CD14-positive monocyte (primary cell): ENCODE data around the gene MCRIP1. TPM values are rescaled to one million over a fixed set of nuclear protein-coding genes. Genes with fewer than 3 reads are reported as not detected.

Experiments
- DNase-seq, 3 donors: peaks; one replicate each; pipeline ENCODE4 v3.0.0-alpha.2; 2011 to 2022
- H2AFZ ChIP-seq: 2 replicates; pipeline ENCODE4 v1.6.0; 2012; ENCODE audit warnings: mild to moderate bottlenecking, low read depth, low read length, inconsistent platforms; ENCODE audit not compliant: insufficient read depth, poor library complexity, severe bottlenecking
- H3K27ac ChIP-seq, 2 donors: 1 replicate in 1 of 2; 2 replicates in 1 of 2; pipeline ENCODE4 v1.5.1; 2012 to 2013; ENCODE audit warnings: low read length in 2 of 2, control low read depth in 1 of 2, inconsistent platforms in 1 of 2, low read depth in 1 of 2, mild to moderate bottlenecking in 1 of 2
- H3K27me3 ChIP-seq, 2 donors: one replicate each; pipeline versions ENCODE4 v1.6.0 to v1.6.1; 2011 to 2013; ENCODE audit warnings: low read length in 2 of 2; ENCODE audit not compliant: control insufficient read depth in 2 of 2, insufficient read depth in 2 of 2
- H3K36me3 ChIP-seq, 2 donors: replicated peaks in 1 of 2; 1 replicate in 1 of 2; 2 replicates in 1 of 2; pipeline versions ENCODE4 v1.5.1 to v1.6.1; 2012 to 2013; ENCODE audit warnings: low read length in 2 of 2, control low read depth in 1 of 2, inconsistent platforms in 1 of 2, mild to moderate bottlenecking in 1 of 2; ENCODE audit not compliant: insufficient read depth in 2 of 2, control insufficient read depth in 1 of 2
- H3K4me1 ChIP-seq, 2 donors: 1 replicate in 1 of 2; 2 replicates in 1 of 2; pipeline versions ENCODE4 v1.5.1 to v1.6.1; 2012 to 2013; ENCODE audit warnings: low read length in 2 of 2, control low read depth in 1 of 2, inconsistent platforms in 1 of 2, mild to moderate bottlenecking in 1 of 2, moderate library complexity in 1 of 2; ENCODE audit not compliant: insufficient read depth in 2 of 2, control insufficient read depth in 1 of 2
- H3K4me2 ChIP-seq: replicated peaks from 2 replicates; pipeline ENCODE3; 2012; ENCODE audit warnings: low read length, moderate library complexity, mild to moderate bottlenecking; ENCODE audit not compliant: poor library complexity, severe bottlenecking; ENCODE audit errors: extremely low read depth
- H3K4me3 ChIP-seq, 3 experiments: fragments of 200-600 bp in 1 of 3; sonication (generic) in 1 of 3; replicated peaks in 1 of 3; 1 replicate in 2 of 3; 2 replicates in 1 of 3; pipeline ENCODE4 v1.5.1; 2011 to 2013; ENCODE audit warnings: low read length in 3 of 3, mild to moderate bottlenecking in 3 of 3, control low read depth in 2 of 3, low read depth in 2 of 3, inconsistent platforms in 1 of 3, moderate library complexity in 1 of 3
- H3K79me2 ChIP-seq: 2 replicates; pipeline ENCODE4 v1.6.0; 2012; ENCODE audit warnings: mild to moderate bottlenecking, control low read depth, inconsistent platforms, low read length, moderate library complexity; ENCODE audit not compliant: insufficient read depth
- H3K9ac ChIP-seq: 2 replicates; pipeline ENCODE4 v1.6.0; 2017; ENCODE audit warnings: low read length, mild to moderate bottlenecking; ENCODE audit not compliant: insufficient read depth, poor library complexity, severe bottlenecking
- H3K9me3 ChIP-seq, 2 donors: replicated peaks in 1 of 2; 1 replicate in 1 of 2; 2 replicates in 1 of 2; pipeline versions ENCODE4 v1.5.1 to v1.6.1; 2012 to 2013; ENCODE audit warnings: low read length in 2 of 2, control low read depth in 1 of 2; ENCODE audit not compliant: control insufficient read depth in 1 of 2, insufficient read depth in 1 of 2
- H4K20me1 ChIP-seq: 2 replicates; pipeline ENCODE4 v1.6.0; 2012; ENCODE audit warnings: mild to moderate bottlenecking, low read length, control low read depth, moderate library complexity; ENCODE audit not compliant: insufficient read depth
- H3K27ac Mint-ChIP-seq, 7 donors: one replicate each; pipeline ENCODE4 v1.8.0; 2020; ENCODE audit warnings: mild to moderate bottlenecking in 7 of 7, mixed read lengths in 7 of 7, moderate library complexity in 6 of 7, inconsistent platforms in 2 of 7
- H3K27me3 Mint-ChIP-seq, 3 donors: one replicate each; pipeline ENCODE4 v1.8.0; 2021 to 2022; ENCODE audit warnings: low read depth in 3 of 3, mild to moderate bottlenecking in 3 of 3, mixed read lengths in 3 of 3, moderate library complexity in 3 of 3, inconsistent platforms in 1 of 3
- H3K36me3 Mint-ChIP-seq, 2 donors: one replicate each; pipeline ENCODE4 v1.8.0; 2020; ENCODE audit warnings: mixed read lengths in 2 of 2, inconsistent platforms in 1 of 2, mild to moderate bottlenecking in 1 of 2
- H3K4me1 Mint-ChIP-seq: one replicate; pipeline ENCODE4 v1.8.0; 2020; ENCODE audit warnings: mild to moderate bottlenecking, mixed read lengths
- H3K4me3 Mint-ChIP-seq, 2 donors: one replicate each; pipeline ENCODE4 v1.8.0; 2020; ENCODE audit warnings: mild to moderate bottlenecking in 2 of 2, mixed read lengths in 2 of 2, moderate library complexity in 1 of 2
- H3K9me3 Mint-ChIP-seq, 7 donors: one replicate each; pipeline ENCODE4 v1.8.0; 2020 to 2022; ENCODE audit warnings: mixed read lengths in 7 of 7, mild to moderate bottlenecking in 6 of 7, moderate library complexity in 6 of 7, inconsistent platforms in 2 of 7
- CTCF ChIP-seq: fragments of 200-600 bp; IDR thresholded peaks from one replicate; pipeline ENCODE4 v1.8.0; 2022; ENCODE audit warnings: antibody characterized with exemption, mild to moderate bottlenecking
- WGBS: methylation state at CpG from one replicate; pipeline ENCODE4 v1.1.5; 2013; ENCODE audit warnings: missing lambda C conversion rate; ENCODE audit not compliant: insufficient coverage; 5-methylcytosine and 5-hydroxymethylcytosine counted together
- intact Hi-C, 2 donors: fragments of 100-400 bp; cut with micrococcal nuclease; formaldehyde crosslinking; loops; one replicate each; pipeline versions ENCODE4 v1.15.0 to v1.15.1; 2023
- polyA plus RNA-seq, 3 donors: library from polyadenylated mRNA; depleted of rRNA in 1 of 3; unstranded in 2 of 3; stranded (reverse) in 1 of 3; fragments of 300-500 nt in 2 of 3; fragments of >200 nt in 1 of 3; fragmentation: Illumina TruSeq in 2 of 3; gene quantifications; 1 replicate in 2 of 3; 2 replicates in 1 of 3; pipeline ENCODE4 v1.2.3, GENCODE V29; 2012 to 2021

The MCRIP1 gene
- polyA plus RNA-seq, 3 donors: 48.4 to 63.0 (median 48.5) TPM

- intact Hi-C loops: no loop called here
- H3K4me2 ChIP-seq: no peak overlapping the region
- Mint-ChIP-seq H3K36me3 (no peaks in the 10 kb centered on the region), H3K9me3 (peaks cover 0 to 12% (median 3%) of the 10 kb centered on the region in 7 donors), H3K4me3 (peak overlapping the region in 1 of 2 donors; percentile 11), H3K27me3 (peaks cover 53 to 90% (median 73%) of the 10 kb centered on the region in 3 donors), H3K27ac (no peak overlapping the region), H3K4me1 (no peaks in the 10 kb centered on the region)
- no peak for DNase-seq
- H2AFZ ChIP-seq: no peak overlapping the region
- no peaks in the 10 kb centered on the region for H4K20me1 ChIP-seq
- no peaks in the 10 kb centered on the region for H3K79me2 ChIP-seq
- no peak overlapping the region for H3K4me3 ChIP-seq
- TF ChIP-seq CTCF: no peak
- WGBS: 74% methylated on average over 5 of the region's 18 CpGs
- H3K9ac ChIP-seq: no peak overlapping the region
- peaks cover 15 to 71% of the 10 kb centered on the region in 2 donors for H3K27me3 ChIP-seq
- H3K9me3 ChIP-seq: peaks cover 4 to 11% of the 10 kb centered on the region in 2 donors
- H3K4me1 ChIP-seq: no peaks in the 10 kb centered on the region
- no peak overlapping the region for H3K27ac ChIP-seq
- H3K36me3 ChIP-seq: no peaks in the 10 kb centered on the region
Observed at GRCh38 chr17:81805707-81806460, 27.2 kb downstream of the MCRIP1 start.

- Mint-ChIP-seq H3K27ac (no peak overlapping the region), H3K9me3 (peaks cover 0 to 14% (median 8%) of the 10 kb centered on the region in 7 donors), H3K4me1 (no peaks in the 10 kb centered on the region), H3K27me3 (peaks cover 53 to 93% (median 76%) of the 10 kb centered on the region in 3 donors), H3K36me3 (no peaks in the 10 kb centered on the region), H3K4me3 (peak overlapping the region in 1 of 2 donors; percentile 73)
- H3K36me3 ChIP-seq: no peaks in the 10 kb centered on the region
- no peaks in the 10 kb centered on the region for H3K79me2 ChIP-seq
- H3K9ac ChIP-seq: no peak overlapping the region
- no peak for DNase-seq
- H4K20me1 ChIP-seq: no peaks in the 10 kb centered on the region
- peaks cover 15 to 80% of the 10 kb centered on the region in 2 donors for H3K27me3 ChIP-seq
- H2AFZ ChIP-seq: no peak overlapping the region
- no peak overlapping the region for H3K4me2 ChIP-seq
- no peaks in the 10 kb centered on the region for H3K4me1 ChIP-seq
- intact Hi-C loops: no loop called here
- H3K4me3 ChIP-seq: no peak overlapping the region
- 5% methylated on average over 55 of the region's 65 CpGs for WGBS
- no peak for TF ChIP-seq CTCF
- no peak overlapping the region for H3K27ac ChIP-seq
- H3K9me3 ChIP-seq: peaks cover 4 to 11% of the 10 kb centered on the region in 2 donors
Observed at GRCh38 chr17:81804559-81805399, 28.3 kb downstream of the MCRIP1 start.
